HepG2 (cell line): Measurements from ENCODE around the gene SKI. TPM values are rescaled to one million over a fixed set of nuclear protein-coding genes. Genes with fewer than 3 reads are reported as not detected.

Experiments used
- ATF3 ChIP-seq: sonication (generic); formaldehyde crosslinking; IDR thresholded peaks from 2 replicates; pipeline ENCODE4 v1.4.0; 2020; ENCODE audit warnings: missing genetic modification reagents
- CBFB ChIP-seq: sonication (generic); formaldehyde crosslinking; IDR thresholded peaks from 2 replicates; pipeline ENCODE4 v1.4.0; 2020; ENCODE audit warnings: missing genetic modification reagents
- ELK4 ChIP-seq: sonication (generic); formaldehyde crosslinking; IDR thresholded peaks from 2 replicates; pipeline ENCODE4 v1.9.0; 2021; ENCODE audit warnings: missing genetic modification reagents, borderline replicate concordance
- FUBP1 ChIP-seq: sonication (generic); formaldehyde crosslinking; IDR thresholded peaks from 2 replicates; pipeline ENCODE4 v1.5.1; 2020; ENCODE audit warnings: missing genetic modification reagents, mild to moderate bottlenecking, borderline replicate concordance
- HMGXB4 ChIP-seq, 2 experiments: sonication (generic) in 1 of 2; formaldehyde crosslinking in 1 of 2; IDR thresholded peaks; 2 replicates each; pipeline versions ENCODE4 v1.4.0 to v1.6.1; 2018 to 2020; ENCODE audit warnings: missing genetic modification reagents in 2 of 2, borderline replicate concordance in 1 of 2, low read depth in 1 of 2, mild to moderate bottlenecking in 1 of 2, missing biosample characterization in 1 of 2
- MXI1 ChIP-seq: IDR thresholded peaks from 3 replicates; pipeline ENCODE4 v1.6.1; 2012; ENCODE audit warnings: low read depth, low read length, inconsistent platforms, borderline replicate concordance
- NCOA1 ChIP-seq: sonication (generic); formaldehyde crosslinking; IDR thresholded peaks from 2 replicates; pipeline ENCODE4 v1.9.0; 2021; ENCODE audit warnings: missing genetic modification reagents
- NCOA5 ChIP-seq: sonication (generic); formaldehyde crosslinking; IDR thresholded peaks from 2 replicates; pipeline ENCODE4 v1.4.0; 2020; ENCODE audit warnings: missing genetic modification reagents
- NR2F6 ChIP-seq, 2 experiments: IDR thresholded peaks; 2 replicates each; pipeline ENCODE4 v1.6.1; 2016; ENCODE audit warnings: antibody characterized with exemption in 1 of 2, mild to moderate bottlenecking in 1 of 2
- PRDM15 ChIP-seq: sonication (generic); formaldehyde crosslinking; IDR thresholded peaks from 2 replicates; pipeline ENCODE4 v1.4.0; 2020; ENCODE audit warnings: missing genetic modification reagents
- TSC22D2 ChIP-seq: sonication (generic); formaldehyde crosslinking; IDR thresholded peaks from 2 replicates; pipeline ENCODE4 v1.5.1; 2020; ENCODE audit warnings: missing genetic modification reagents, mild to moderate bottlenecking, borderline replicate concordance
- ZBTB2 ChIP-seq: sonication (generic); formaldehyde crosslinking; IDR thresholded peaks from 2 replicates; pipeline ENCODE4 v1.8.0; 2022; ENCODE audit warnings: low read depth, missing genetic modification reagents
- ZFX ChIP-seq: sonication (generic); formaldehyde crosslinking; IDR thresholded peaks from 2 replicates; pipeline ENCODE4 v1.4.0; 2020; ENCODE audit warnings: mild to moderate bottlenecking, low read depth, missing genetic modification reagents, moderate library complexity
- ZNF607 ChIP-seq: sonication (generic); formaldehyde crosslinking; IDR thresholded peaks from 2 replicates; pipeline ENCODE4 v1.5.1; 2020; ENCODE audit warnings: missing genetic modification reagents, mild to moderate bottlenecking, borderline replicate concordance
- ZNF772 ChIP-seq: sonication (generic); formaldehyde crosslinking; IDR thresholded peaks from 2 replicates; pipeline ENCODE4 v1.5.0; 2020; ENCODE audit warnings: mild to moderate bottlenecking, missing genetic modification reagents
- ZSCAN20 ChIP-seq: sonication (generic); formaldehyde crosslinking; IDR thresholded peaks from 2 replicates; pipeline ENCODE4 v1.4.0; 2020; ENCODE audit warnings: missing genetic modification reagents, mild to moderate bottlenecking, borderline replicate concordance
- polyA plus RNA-seq, 8 experiments: library from polyadenylated mRNA; depleted of rRNA in 3 of 8; stranded (reverse) in 7 of 8; unstranded in 1 of 8; fragments of >200 nt; fragmentation: Illumina TruSeq in 4 of 8; extraction: Trizol in 4 of 8; gene quantifications; 2 replicates each; pipeline versions ENCODE4 v1.2.1 to v1.2.3, GENCODE V29; 2011 to 2016; ENCODE audit warnings: low read depth in 4 of 8, missing spikeins in 1 of 8, mixed read lengths in 1 of 8; ENCODE audit not compliant: insufficient read depth in 1 of 8
- total RNA-seq, 5 experiments: library from RNA; depleted of rRNA; stranded (reverse); fragments of >200 nt; fragmentation: Illumina TruSeq; extraction: Trizol; gene quantifications; 2 replicates each; pipeline ENCODE4 v1.2.3, GENCODE V29; 2016; ENCODE audit warnings: low read depth in 1 of 5

The SKI gene
- total and polyA plus RNA-seq, 2 of the 13 experiments (the other 11 are each of a cell fraction or from before 2014, with no cell fraction given), result 4.7 to 6.9 TPM

- TF ChIP-seq PRDM15 (peak; percentile 27; the same call in 1 of the 2 replicates), NCOA1 (CRISPR knock-in tag) (0 out of 2 replicates have a peak, but pooled peaks have one; percentile 48), NCOA5 (no peak), ZFX (CRISPR knock-in tag) (peak; percentile 85), CBFB (CRISPR knock-in tag) (peak; percentile 43; the same call in 1 of the 2 replicates), ZNF607 (CRISPR knock-in tag) (0 out of 2 replicates have a peak, but pooled peaks have one; percentile 45), ELK4 (CRISPR knock-in tag) (peak; percentile 64; the same call in 1 of the 2 replicates), TSC22D2 (no peak), HMGXB4 (CRISPR knock-in tag; IDR thresholded peaks at IDR 0.05; ENCODE audit: borderline replicate concordance in 1 of 2, low read depth in 1 of 2) (peak; percentile 86; a peak in 3 of 4 replicates), ZNF772 (CRISPR knock-in tag) (peak; percentile 31; the same call in 1 of the 2 replicates), ATF3 (CRISPR knock-in tag) (no peak), ZBTB2 (CRISPR knock-in tag) (0 out of 2 replicates have a peak, but pooled peaks have one; percentile 28), ZSCAN20 (CRISPR knock-in tag) (0 out of 2 replicates have a peak, but pooled peaks have one; percentile 74), NR2F6 (IDR thresholded peaks at IDR 0.05) (no peak), NR2F6 (CRISPR knock-in tag; IDR thresholded peaks at IDR 0.05) (peak; percentile 40), MXI1 (peak; percentile 76; the same call in 1 of the 3 replicates), FUBP1 (CRISPR knock-in tag) (no peak)
These were observed 33.0 kb upstream of the SKI start (continued) for GRCh38 chr1:2194898-2195673.
